ENCODE measurements around the gene MIB2.
A peak's percentile ranks its signal among the peaks of the same experiment; 100 is the strongest.

GRCh38 chr1:1597275-1597930, 17.9 kb upstream of the MIB2 start:
- peak; percentile 42 for TF ChIP-seq CTCF (conservative IDR thresholded peaks at IDR 0.05; ENCODE audit: low read depth, low read length)
- no peak for TF ChIP-seq EZH2 (IDR thresholded peaks at IDR 0.05; ENCODE audit: borderline replicate concordance, low read depth, low read length, poor library complexity, severe bottlenecking)
